ENCODE results near the gene SLC25A12. TPM values are rescaled to one million over a fixed set of nuclear protein-coding genes. Genes with fewer than 3 reads are reported as not detected.

The SLC25A12 gene
- total RNA-seq, 1 experiment from 2014 or later = 17.8 TPM

DNA sequence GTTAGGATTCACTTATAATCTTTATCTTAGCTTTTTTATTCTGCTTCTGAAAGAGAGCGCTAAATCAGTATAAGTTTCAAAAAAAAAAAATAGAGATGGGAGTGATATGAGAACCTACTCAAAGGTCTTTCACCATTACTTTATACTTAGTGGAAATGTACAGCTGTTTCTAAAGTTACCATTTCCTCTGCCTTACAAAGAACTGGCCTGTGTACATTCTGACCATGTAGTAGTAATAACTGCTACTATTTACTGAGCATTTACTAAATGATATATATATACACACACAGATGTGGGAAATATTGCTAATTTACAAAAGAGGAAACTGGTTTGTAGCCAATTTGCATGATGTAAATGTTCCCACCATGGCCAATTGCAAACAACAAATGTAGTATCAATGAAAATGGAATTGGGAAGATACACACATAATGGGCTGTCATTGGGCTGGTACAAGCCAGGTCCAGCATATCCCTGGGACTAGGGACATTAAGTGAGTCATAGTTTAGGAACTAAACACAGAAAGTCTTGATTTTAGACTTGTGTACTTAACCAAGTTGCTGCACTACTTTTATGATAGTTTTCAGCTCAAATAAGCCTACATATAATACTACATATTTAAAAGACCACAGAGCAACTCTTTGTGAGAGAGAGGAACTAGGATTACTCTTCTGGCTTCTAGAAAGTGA, 139.6 kb downstream of the SLC25A12 start:
- CTCF ChIA-PET = no interaction called here
- H3K9me3 Mint-ChIP-seq (ENCODE audit: low read depth, unreplicated experiment) = no peaks in the 10 kb centered on the region

DNA sequence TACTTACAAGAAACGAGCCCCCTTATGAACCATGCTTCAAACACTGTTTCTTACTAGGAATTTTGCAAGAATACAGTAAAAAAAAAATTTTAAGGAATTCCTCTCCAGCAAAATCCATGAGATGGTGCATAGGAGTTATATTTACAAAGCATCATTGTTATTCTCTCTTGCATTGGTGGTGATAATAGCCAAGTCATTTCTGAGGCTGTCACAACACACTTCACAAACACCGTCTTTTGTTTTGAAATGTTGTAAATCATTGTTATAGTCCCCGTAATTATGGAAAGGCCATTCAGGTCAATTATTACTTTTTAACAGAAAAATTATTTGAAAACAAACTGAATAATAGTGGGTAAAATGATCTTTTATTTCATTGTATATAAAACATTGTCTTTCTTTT, 146.7 kb downstream of the SLC25A12 start:
- no peak overlapping the region for H3K27ac Mint-ChIP-seq (ENCODE audit: unreplicated experiment)
- no TSS peak for BruUV-seq (replicated peaks)
- DNase-seq = no peak
- no peaks in the 10 kb centered on the region for H3K9me3 Mint-ChIP-seq (ENCODE audit: low read depth, unreplicated experiment)
- TF ChIP-seq, protein P1, sequence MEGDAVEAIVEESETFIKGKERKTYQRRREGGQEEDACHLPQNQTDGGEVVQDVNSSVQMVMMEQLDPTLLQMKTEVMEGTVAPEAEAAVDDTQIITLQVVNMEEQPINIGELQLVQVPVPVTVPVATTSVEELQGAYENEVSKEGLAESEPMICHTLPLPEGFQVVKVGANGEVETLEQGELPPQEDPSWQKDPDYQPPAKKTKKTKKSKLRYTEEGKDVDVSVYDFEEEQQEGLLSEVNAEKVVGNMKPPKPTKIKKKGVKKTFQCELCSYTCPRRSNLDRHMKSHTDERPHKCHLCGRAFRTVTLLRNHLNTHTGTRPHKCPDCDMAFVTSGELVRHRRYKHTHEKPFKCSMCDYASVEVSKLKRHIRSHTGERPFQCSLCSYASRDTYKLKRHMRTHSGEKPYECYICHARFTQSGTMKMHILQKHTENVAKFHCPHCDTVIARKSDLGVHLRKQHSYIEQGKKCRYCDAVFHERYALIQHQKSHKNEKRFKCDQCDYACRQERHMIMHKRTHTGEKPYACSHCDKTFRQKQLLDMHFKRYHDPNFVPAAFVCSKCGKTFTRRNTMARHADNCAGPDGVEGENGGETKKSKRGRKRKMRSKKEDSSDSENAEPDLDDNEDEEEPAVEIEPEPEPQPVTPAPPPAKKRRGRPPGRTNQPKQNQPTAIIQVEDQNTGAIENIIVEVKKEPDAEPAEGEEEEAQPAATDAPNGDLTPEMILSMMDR (IDR thresholded peaks at IDR 0.05; ENCODE audit: unreplicated experiment) = no peak
- intact Hi-C loops (cut with micrococcal nuclease; ENCODE audit: unreplicated experiment) = no loop called here
- no peaks in the 10 kb centered on the region for H3K27me3 Mint-ChIP-seq (ENCODE audit: unreplicated experiment)
- no peak overlapping the region for H3K4me3 Mint-ChIP-seq (ENCODE audit: low read depth, unreplicated experiment)
- H3K4me1 Mint-ChIP-seq (ENCODE audit: low read depth, unreplicated experiment) = no peaks in the 10 kb centered on the region
- CTCF ChIA-PET = no interaction called here
- peaks cover 7% of the 10 kb centered on the region for H3K36me3 Mint-ChIP-seq (ENCODE audit: insufficient read depth, unreplicated experiment)

More for the DNA sequence above, 139.6 kb downstream of the SLC25A12 start:
- intact Hi-C loops (cut with micrococcal nuclease; ENCODE audit: unreplicated experiment) = no loop called here
- H3K36me3 Mint-ChIP-seq (ENCODE audit: insufficient read depth, unreplicated experiment) = peaks cover 4% of the 10 kb centered on the region
- no peaks in the 10 kb centered on the region for H3K27me3 Mint-ChIP-seq (ENCODE audit: unreplicated experiment)
- DNase-seq = no peak
- no peak overlapping the region for H3K27ac Mint-ChIP-seq (ENCODE audit: unreplicated experiment)
- H3K4me3 Mint-ChIP-seq (ENCODE audit: low read depth, unreplicated experiment) = no peak overlapping the region
- H3K4me1 Mint-ChIP-seq (ENCODE audit: low read depth, unreplicated experiment) = no peaks in the 10 kb centered on the region
- TF ChIP-seq, protein P1 (IDR thresholded peaks at IDR 0.05; ENCODE audit: unreplicated experiment) = no peak
- no TSS peak for BruUV-seq (replicated peaks)

- Mint-ChIP-seq H3K4me1 (ENCODE audit: low read depth, unreplicated experiment) (no peaks in the 10 kb centered on the region), H3K9me3 (ENCODE audit: low read depth, unreplicated experiment) (no peaks in the 10 kb centered on the region), H3K36me3 (ENCODE audit: insufficient read depth, unreplicated experiment) (peaks cover 7% of the 10 kb centered on the region), H3K4me3 (ENCODE audit: low read depth, unreplicated experiment) (no peak overlapping the region), H3K27me3 (ENCODE audit: unreplicated experiment) (no peaks in the 10 kb centered on the region), H3K27ac (ENCODE audit: unreplicated experiment) (no peak overlapping the region)
- intact Hi-C loops (cut with micrococcal nuclease; ENCODE audit: unreplicated experiment) = no loop called here
- DNase-seq = no peak
- no TSS peak for BruUV-seq (replicated peaks)
- CTCF ChIA-PET = no interaction called here
- TF ChIP-seq, protein P1 (IDR thresholded peaks at IDR 0.05; ENCODE audit: unreplicated experiment) = no peak
These were observed 148.2 kb downstream of the SLC25A12 start for GRCh38 chr2:171745806-171746205.

GRCh38 chr2:171745141-171745540, 148.9 kb downstream of the SLC25A12 start:
- no peak overlapping the region for H3K27ac Mint-ChIP-seq (ENCODE audit: unreplicated experiment)
- no peak for DNase-seq
- no peaks in the 10 kb centered on the region for H3K4me1 Mint-ChIP-seq (ENCODE audit: low read depth, unreplicated experiment)
- BruUV-seq (replicated peaks) = no TSS peak
- TF ChIP-seq, protein P1 (IDR thresholded peaks at IDR 0.05; ENCODE audit: unreplicated experiment) = no peak
- no peaks in the 10 kb centered on the region for H3K9me3 Mint-ChIP-seq (ENCODE audit: low read depth, unreplicated experiment)
- H3K4me3 Mint-ChIP-seq (ENCODE audit: low read depth, unreplicated experiment) = no peak overlapping the region
- CTCF ChIA-PET = no interaction called here
- intact Hi-C loops (cut with micrococcal nuclease; ENCODE audit: unreplicated experiment) = no loop called here
- no peaks in the 10 kb centered on the region for H3K27me3 Mint-ChIP-seq (ENCODE audit: unreplicated experiment)
- peaks cover 9% of the 10 kb centered on the region for H3K36me3 Mint-ChIP-seq (ENCODE audit: insufficient read depth, unreplicated experiment)

Measured in Calu3 (cell line).